Measurements from ENCODE around the gene CHTF8.

The CHTF8 gene

DNA sequence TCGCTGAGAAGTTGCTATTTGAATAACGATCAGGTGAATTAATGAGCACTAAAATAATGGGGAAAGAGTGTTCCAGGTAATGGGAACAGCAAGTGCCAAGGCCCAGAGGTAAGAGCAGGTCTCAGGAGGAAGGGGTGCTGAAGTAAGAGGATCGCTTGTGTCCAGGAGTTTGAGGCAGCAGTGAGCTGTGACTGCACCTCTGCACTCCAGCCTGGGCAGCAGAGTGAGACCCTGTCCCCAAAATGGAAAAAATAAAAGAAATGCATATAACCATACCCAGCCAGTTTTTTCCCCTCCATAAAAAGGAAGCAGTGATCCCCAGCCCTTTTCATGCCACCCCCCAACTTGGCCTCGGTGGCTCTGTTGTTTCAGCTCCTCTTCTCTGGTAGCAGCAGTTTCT is 43.7 kb downstream of the CHTF8 start:
- Histone ChIP-seq H2AFZ (ENCODE audit: low read length) (peak overlapping the region; percentile 76), H3K9ac (ENCODE audit: low read depth, low read length, poor library complexity) (no peak overlapping the region), H3K9me3 (replicated peaks in 1 of 2; ENCODE audit: control insufficient read depth in 2 of 2, insufficient read depth in 1 of 2, low read depth in 1 of 2, low read length in 2 of 2) (no peaks in the 10 kb centered on the region), H3K27me3 (ENCODE audit: control insufficient read depth in 3 of 3, insufficient read depth in 3 of 3, low read depth in 1 of 3, low read length in 3 of 3) (no peaks in the 10 kb centered on the region), H3K23ac (ENCODE audit: low read depth, low read length, poor library complexity) (no peak overlapping the region), H3K27ac (replicated peaks; ENCODE audit: low read length) (no peak overlapping the region), H3K79me1 (ENCODE audit: low read depth, low read length) (no peaks in the 10 kb centered on the region), H4K8ac (ENCODE audit: low read depth, low read length) (no peak overlapping the region), H2BK15ac (ENCODE audit: low read length) (no peak overlapping the region), H3K14ac (ENCODE audit: low read length) (no peak overlapping the region), H3K4me1 (ENCODE audit: control insufficient read depth in 2 of 2, insufficient read depth in 1 of 2, low read depth in 1 of 2, low read length in 2 of 2) (peaks cover 16 to 24% of the 10 kb centered on the region in 2 donors), H3K4ac (ENCODE audit: low read length) (no peak overlapping the region), H3K36me3 (replicated peaks in 1 of 2; ENCODE audit: control insufficient read depth in 2 of 2, insufficient read depth in 2 of 2, low read length in 2 of 2) (no peaks in the 10 kb centered on the region), H2AK5ac (ENCODE audit: low read depth, low read length) (no peak overlapping the region), H3K4me3 (ENCODE audit: low read length in 2 of 2) (no peak overlapping the region), H2BK120ac (ENCODE audit: low read depth, low read length) (no peak overlapping the region), H4K91ac (ENCODE audit: low read depth, low read length, poor library complexity) (no peak overlapping the region), H2BK5ac (ENCODE audit: low read length) (no peak overlapping the region), H3K4me2 (ENCODE audit: insufficient read depth, low read length, poor library complexity, severe bottlenecking) (no peak overlapping the region), H2BK12ac (ENCODE audit: low read length) (no peak overlapping the region), H3K18ac (ENCODE audit: low read length) (peak overlapping the region; percentile 9)
- no CpG with 5 or more reads among the region's 4 CpGs for WGBS, 2 donors (ENCODE audit: extremely low coverage in 2 of 2, insufficient read length in 2 of 2, insufficient replicate concordance in 1 of 2)
- DNase-seq (ENCODE audit: low spot score) = no peak

DNA sequence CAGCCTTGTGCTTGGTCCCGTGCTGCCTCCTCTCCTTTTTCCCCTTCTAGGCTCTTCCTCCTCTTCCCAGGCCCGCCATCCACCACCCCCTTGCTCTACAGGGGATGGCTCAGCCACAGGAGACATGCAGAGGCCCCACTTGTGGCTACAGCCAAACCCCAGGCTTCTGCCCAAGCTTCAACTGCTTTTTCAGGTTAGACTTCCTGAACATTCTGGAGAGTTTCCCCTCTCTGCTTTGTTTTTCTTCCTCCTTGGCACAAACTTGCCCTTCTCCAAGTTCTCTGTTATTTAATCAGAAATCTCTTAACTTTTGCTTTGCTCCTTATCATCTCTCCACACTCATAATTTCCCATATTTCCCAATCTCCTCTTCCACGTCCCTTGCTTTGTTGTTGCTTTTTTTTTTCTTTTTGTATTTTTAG is 45.2 kb downstream of the CHTF8 start:
- Histone ChIP-seq H3K79me1 (ENCODE audit: low read depth, low read length) (no peaks in the 10 kb centered on the region), H2BK15ac (ENCODE audit: low read length) (no peak overlapping the region), H3K4me1 (ENCODE audit: control insufficient read depth in 2 of 2, insufficient read depth in 1 of 2, low read depth in 1 of 2, low read length in 2 of 2) (peaks cover 18 to 25% of the 10 kb centered on the region in 2 donors), H2AK5ac (ENCODE audit: low read depth, low read length) (no peak overlapping the region), H3K4ac (ENCODE audit: low read length) (no peak overlapping the region), H3K18ac (ENCODE audit: low read length) (peak overlapping the region; percentile 48), H4K91ac (ENCODE audit: low read depth, low read length, poor library complexity) (no peak overlapping the region), H4K8ac (ENCODE audit: low read depth, low read length) (no peak overlapping the region), H2BK12ac (ENCODE audit: low read length) (no peak overlapping the region), H2BK120ac (ENCODE audit: low read depth, low read length) (no peak overlapping the region), H2BK5ac (ENCODE audit: low read length) (no peak overlapping the region), H2AFZ (ENCODE audit: low read length) (no peak overlapping the region), H3K9me3 (replicated peaks in 1 of 2; ENCODE audit: control insufficient read depth in 2 of 2, insufficient read depth in 1 of 2, low read depth in 1 of 2, low read length in 2 of 2) (no peaks in the 10 kb centered on the region), H3K4me3 (ENCODE audit: low read length in 2 of 2) (no peak overlapping the region), H3K9ac (ENCODE audit: low read depth, low read length, poor library complexity) (no peak overlapping the region), H3K36me3 (replicated peaks in 1 of 2; ENCODE audit: control insufficient read depth in 2 of 2, insufficient read depth in 2 of 2, low read length in 2 of 2) (no peaks in the 10 kb centered on the region), H3K27ac (replicated peaks; ENCODE audit: low read length) (no peak overlapping the region), H3K14ac (ENCODE audit: low read length) (no peak overlapping the region), H3K4me2 (ENCODE audit: insufficient read depth, low read length, poor library complexity, severe bottlenecking) (no peak overlapping the region), H3K23ac (ENCODE audit: low read depth, low read length, poor library complexity) (no peak overlapping the region), H3K27me3 (ENCODE audit: control insufficient read depth in 3 of 3, insufficient read depth in 3 of 3, low read depth in 1 of 3, low read length in 3 of 3) (no peaks in the 10 kb centered on the region)
- DNase-seq (ENCODE audit: low spot score) = no peak
- 100% methylated on average over 1 of the region's 3 CpGs; no CpG with 5 or more reads in 1 of the 2 donors for WGBS, 2 donors (ENCODE audit: extremely low coverage in 2 of 2, insufficient read length in 2 of 2, insufficient replicate concordance in 1 of 2)

DNA sequence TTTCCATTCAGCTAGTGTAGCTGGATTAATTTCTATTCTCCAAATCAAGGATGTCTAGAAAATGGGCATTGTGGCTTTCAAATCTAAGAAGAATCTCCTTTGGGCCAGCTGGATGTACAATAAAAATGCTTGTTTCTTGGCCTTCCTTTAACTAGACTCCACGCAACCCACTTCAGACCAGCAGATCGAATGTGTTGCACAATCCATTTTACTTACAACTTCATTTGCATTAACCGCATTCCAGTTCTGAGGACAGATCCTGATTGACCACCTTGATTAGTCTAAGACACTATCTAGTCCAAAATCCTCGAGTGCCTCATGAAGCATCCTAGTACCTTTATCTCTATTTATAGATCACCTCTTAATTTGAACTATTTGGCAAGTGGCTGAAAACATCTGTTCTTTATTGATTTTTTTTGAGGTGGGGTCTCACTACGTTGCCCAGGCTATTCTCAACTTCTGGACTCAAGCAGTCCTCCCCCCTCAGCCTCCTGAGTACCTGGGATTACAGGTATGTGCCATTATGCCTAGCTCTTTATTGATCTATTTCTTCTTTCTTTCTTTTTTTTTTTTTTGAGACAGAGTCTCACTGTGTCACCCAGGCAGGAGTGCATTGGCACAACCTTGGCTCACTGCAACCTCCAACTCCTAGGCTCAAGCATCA is 47.2 kb downstream of the CHTF8 start:
- Histone ChIP-seq H3K4me2 (ENCODE audit: insufficient read depth, low read length, poor library complexity, severe bottlenecking) (no peak overlapping the region), H3K18ac (ENCODE audit: low read length) (no peak overlapping the region), H3K27me3 (ENCODE audit: control insufficient read depth in 3 of 3, insufficient read depth in 3 of 3, low read depth in 1 of 3, low read length in 3 of 3) (no peaks in the 10 kb centered on the region), H4K91ac (ENCODE audit: low read depth, low read length, poor library complexity) (no peak overlapping the region), H2AFZ (ENCODE audit: low read length) (no peak overlapping the region), H3K9ac (ENCODE audit: low read depth, low read length, poor library complexity) (no peak overlapping the region), H3K14ac (ENCODE audit: low read length) (no peak overlapping the region), H2AK5ac (ENCODE audit: low read depth, low read length) (no peak overlapping the region), H3K79me1 (ENCODE audit: low read depth, low read length) (no peaks in the 10 kb centered on the region), H3K9me3 (replicated peaks in 1 of 2; ENCODE audit: control insufficient read depth in 2 of 2, insufficient read depth in 1 of 2, low read depth in 1 of 2, low read length in 2 of 2) (no peaks in the 10 kb centered on the region), H2BK15ac (ENCODE audit: low read length) (no peak overlapping the region), H3K4me3 (ENCODE audit: low read length in 2 of 2) (no peak overlapping the region), H3K27ac (replicated peaks; ENCODE audit: low read length) (no peak overlapping the region), H4K8ac (ENCODE audit: low read depth, low read length) (no peak overlapping the region), H3K23ac (ENCODE audit: low read depth, low read length, poor library complexity) (no peak overlapping the region), H2BK120ac (ENCODE audit: low read depth, low read length) (no peak overlapping the region), H3K4ac (ENCODE audit: low read length) (no peak overlapping the region), H2BK5ac (ENCODE audit: low read length) (no peak overlapping the region), H3K36me3 (replicated peaks in 1 of 2; ENCODE audit: control insufficient read depth in 2 of 2, insufficient read depth in 2 of 2, low read length in 2 of 2) (no peaks in the 10 kb centered on the region), H3K4me1 (ENCODE audit: control insufficient read depth in 2 of 2, insufficient read depth in 1 of 2, low read depth in 1 of 2, low read length in 2 of 2) (peaks cover 18 to 25% of the 10 kb centered on the region in 2 donors), H2BK12ac (ENCODE audit: low read length) (no peak overlapping the region)
- WGBS, 2 donors (ENCODE audit: extremely low coverage in 2 of 2, insufficient read length in 2 of 2, insufficient replicate concordance in 1 of 2) = no CpG with 5 or more reads among the region's 5 CpGs
- no peak for DNase-seq (ENCODE audit: low spot score)

DNA sequence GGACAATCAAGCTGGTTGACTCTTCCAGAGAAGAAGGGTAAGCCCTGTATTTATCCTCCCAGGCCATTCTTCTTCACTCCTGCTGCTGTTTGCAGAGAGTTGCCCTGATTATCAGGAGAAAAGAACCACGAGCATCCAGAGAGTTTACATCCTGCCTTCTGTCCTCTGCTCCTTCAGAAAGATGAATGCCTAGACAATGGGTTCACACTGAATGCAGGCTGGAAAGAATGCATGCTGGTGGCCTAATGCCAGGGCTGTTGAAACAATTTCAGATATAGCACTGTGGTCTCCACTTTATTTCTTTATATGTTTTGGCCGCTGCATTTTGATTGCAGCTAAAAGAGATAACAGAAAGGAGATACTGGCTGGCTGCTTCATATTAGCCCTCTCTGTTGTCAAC is 48.1 kb downstream of the CHTF8 start:
- no peak overlapping the region for H2BK12ac ChIP-seq (ENCODE audit: low read length)
- no peak overlapping the region for H3K4ac ChIP-seq (ENCODE audit: low read length)
- H2AFZ ChIP-seq (ENCODE audit: low read length) = no peak overlapping the region
- no peaks in the 10 kb centered on the region for H3K9me3 ChIP-seq (replicated peaks in 1 of 2; ENCODE audit: control insufficient read depth in 2 of 2, insufficient read depth in 1 of 2, low read depth in 1 of 2, low read length in 2 of 2)
- no peak overlapping the region for H3K18ac ChIP-seq (ENCODE audit: low read length)
- H2BK15ac ChIP-seq (ENCODE audit: low read length) = no peak overlapping the region
- H3K4me1 ChIP-seq (ENCODE audit: control insufficient read depth in 2 of 2, insufficient read depth in 1 of 2, low read depth in 1 of 2, low read length in 2 of 2) = peaks cover 13 to 17% of the 10 kb centered on the region in 2 donors
- H3K14ac ChIP-seq (ENCODE audit: low read length) = no peak overlapping the region
- no peak overlapping the region for H4K8ac ChIP-seq (ENCODE audit: low read depth, low read length)
- no peaks in the 10 kb centered on the region for H3K36me3 ChIP-seq (replicated peaks in 1 of 2; ENCODE audit: control insufficient read depth in 2 of 2, insufficient read depth in 2 of 2, low read length in 2 of 2)
- no peak overlapping the region for H3K4me2 ChIP-seq (ENCODE audit: insufficient read depth, low read length, poor library complexity, severe bottlenecking)
- no peak for DNase-seq (ENCODE audit: low spot score)
- peak overlapping the region; percentile 17 for H3K27ac ChIP-seq (replicated peaks; ENCODE audit: low read length)
- H2BK5ac ChIP-seq (ENCODE audit: low read length) = no peak overlapping the region
- H3K4me3 ChIP-seq (ENCODE audit: low read length in 2 of 2) = no peak overlapping the region
- WGBS, 2 donors (ENCODE audit: extremely low coverage in 2 of 2, insufficient read length in 2 of 2, insufficient replicate concordance in 1 of 2) = no CpG with 5 or more reads among the region's 2 CpGs
- no peak overlapping the region for H4K91ac ChIP-seq (ENCODE audit: low read depth, low read length, poor library complexity)
- H3K27me3 ChIP-seq (ENCODE audit: control insufficient read depth in 3 of 3, insufficient read depth in 3 of 3, low read depth in 1 of 3, low read length in 3 of 3) = no peaks in the 10 kb centered on the region
- no peak overlapping the region for H3K9ac ChIP-seq (ENCODE audit: low read depth, low read length, poor library complexity)
- H2AK5ac ChIP-seq (ENCODE audit: low read depth, low read length) = no peak overlapping the region
- no peak overlapping the region for H2BK120ac ChIP-seq (ENCODE audit: low read depth, low read length)
- no peak overlapping the region for H3K23ac ChIP-seq (ENCODE audit: low read depth, low read length, poor library complexity)
- H3K79me1 ChIP-seq (ENCODE audit: low read depth, low read length) = no peaks in the 10 kb centered on the region
